Subcutaneous adipose tissue (tissue), 4 donors: ENCODE data around the gene TEX29. TPM values are rescaled to one million over a fixed set of nuclear protein-coding genes. Genes with fewer than 3 reads are reported as not detected.

Source experiments
- CTCF ChIP-seq: fragments of 450-650 bp; IDR thresholded peaks from one replicate; pipeline ENCODE4 v1.5.1; 2016; ENCODE audit warnings: low read depth, mild to moderate bottlenecking, control low read depth, antibody characterized with exemption, moderate library complexity
- total RNA-seq, 4 donors: library from RNA; depleted of rRNA; stranded (reverse); fragments of >200 nt; gene quantifications; one replicate each; pipeline ENCODE4 v1.1.0, GENCODE V29; 2016

TEX29 gene
- total RNA-seq, 4 donors from 2014 or later, result not detected

GRCh38 chr13:111278743-111279652 lies 41.4 kb upstream of the TEX29 start:
- TF ChIP-seq CTCF, result no peak

- TF ChIP-seq CTCF, result no peak
These were observed 40.2 kb upstream of the TEX29 start for GRCh38 chr13:111280226-111280625.

DNA sequence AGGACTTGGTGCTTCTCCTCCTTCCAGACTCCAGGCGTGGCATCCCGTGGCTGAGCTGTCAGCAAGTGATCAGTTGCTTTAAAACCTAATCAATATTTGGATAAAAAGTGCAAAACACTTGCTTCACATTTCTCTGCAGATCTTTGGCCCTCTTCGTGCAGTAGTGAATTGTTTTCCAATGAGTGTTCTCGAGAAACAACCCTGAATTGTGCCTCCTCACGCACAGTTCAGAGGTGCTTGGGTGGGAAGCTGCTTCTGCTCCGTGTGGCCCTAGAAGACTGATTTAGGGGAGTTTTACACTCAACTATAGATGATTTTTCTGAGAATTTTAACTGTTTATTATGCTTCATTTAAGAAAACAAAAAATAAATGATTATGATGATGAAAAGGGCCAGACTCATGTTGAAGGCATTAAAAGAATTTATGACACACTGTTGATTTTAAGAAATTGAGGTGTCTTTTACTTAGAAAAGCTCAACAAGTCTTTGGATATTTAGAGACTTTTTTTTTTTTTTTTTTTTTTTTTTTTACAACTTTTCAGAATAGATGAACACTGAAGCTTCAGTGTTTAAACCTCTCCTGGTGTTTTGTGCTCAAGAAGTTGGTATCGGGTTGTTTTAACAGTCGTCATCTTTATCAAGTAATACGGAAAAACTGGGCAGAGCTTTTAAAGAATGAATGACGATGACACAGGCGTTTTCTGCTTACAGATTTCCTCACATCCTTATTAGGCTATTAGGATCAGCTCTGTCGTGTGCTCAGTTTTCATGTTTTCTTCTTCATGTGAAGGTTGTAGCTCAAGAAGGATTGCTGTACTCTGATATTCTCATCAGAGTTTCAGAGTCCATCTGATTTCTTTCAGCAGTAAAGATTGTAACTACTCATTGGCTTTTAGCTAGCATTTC lies 39.5 kb upstream of the TEX29 start:
- TF ChIP-seq CTCF, result no peak

DNA sequence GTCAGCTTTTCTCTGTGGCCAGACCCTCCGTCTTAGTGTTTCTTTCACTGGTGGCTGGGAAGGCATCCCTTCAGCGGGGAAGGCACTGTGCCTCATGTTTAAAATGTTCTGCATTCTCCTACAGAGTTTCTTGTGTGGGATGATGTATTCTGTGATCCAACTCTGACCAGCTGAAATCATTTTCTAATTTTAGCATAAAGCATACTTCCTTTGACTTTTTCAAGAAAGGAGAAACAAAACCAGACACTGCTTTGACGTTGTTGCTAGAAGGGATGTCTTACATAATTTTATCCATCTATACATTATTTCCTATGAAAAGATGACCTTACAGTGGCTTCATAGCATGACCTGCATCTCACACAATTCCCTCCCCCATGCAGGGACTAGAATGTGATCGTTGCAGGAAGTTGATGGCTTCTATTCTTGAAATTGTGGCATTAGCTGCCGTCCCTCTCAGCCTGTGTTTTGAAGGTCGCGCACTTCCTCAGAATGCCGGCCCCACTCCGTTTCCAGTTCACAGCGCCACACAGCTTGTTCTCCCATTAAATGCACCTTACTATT lies 38.6 kb upstream of the TEX29 start:
- no peak for TF ChIP-seq CTCF

GRCh38 chr13:111282425-111282824 lies 38.0 kb upstream of the TEX29 start:
- no peak for TF ChIP-seq CTCF

- TF ChIP-seq CTCF, result no peak
These were observed 37.4 kb upstream of the TEX29 start for GRCh38 chr13:111282997-111283396.

DNA sequence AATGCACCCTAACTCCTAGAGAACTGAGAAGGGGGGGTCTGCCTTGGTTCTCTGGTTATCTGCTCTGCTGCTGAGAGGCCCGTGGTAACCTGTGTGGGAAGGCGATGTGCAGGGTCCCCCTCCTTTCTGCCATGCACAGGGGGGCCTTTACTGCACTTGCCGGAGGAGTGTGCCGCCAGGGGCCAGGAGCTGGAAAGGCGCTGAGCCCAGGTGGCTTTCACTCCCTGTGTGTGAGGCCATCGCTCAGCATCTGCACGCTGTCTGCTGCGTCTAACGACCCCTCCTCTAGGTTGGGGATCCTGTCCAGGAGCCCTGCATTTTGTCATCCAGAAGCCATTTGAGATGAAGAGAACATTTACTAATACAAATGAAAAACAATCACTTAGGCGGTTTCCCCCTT lies 37.0 kb upstream of the TEX29 start:
- TF ChIP-seq CTCF, result no peak
